AG10803 (cell line): ENCODE results near the gene VOPP1.
"Not testable (repeated sequence)": the region's sequence is repeated elsewhere in the genome, so short reads cannot be mapped to it uniquely, and the experiment has no call there.

Experiments used
- DNase-seq: peaks from one replicate; pipeline ENCODE4 v3.0.0; 2010; ENCODE audit warnings: low read depth
- H3K4me3 ChIP-seq: 2 replicates; pipeline ENCODE4 v1.5.1; 2011; ENCODE audit warnings: mild to moderate bottlenecking, low read length, control low read depth
- TF ChIP-seq, protein P1 (sequence below): conservative IDR thresholded peaks from 2 replicates; pipeline ENCODE4 v1.5.1; 2011; ENCODE audit warnings: mild to moderate bottlenecking, low read length, control low read depth, inconsistent platforms

Gene VOPP1

DNA sequence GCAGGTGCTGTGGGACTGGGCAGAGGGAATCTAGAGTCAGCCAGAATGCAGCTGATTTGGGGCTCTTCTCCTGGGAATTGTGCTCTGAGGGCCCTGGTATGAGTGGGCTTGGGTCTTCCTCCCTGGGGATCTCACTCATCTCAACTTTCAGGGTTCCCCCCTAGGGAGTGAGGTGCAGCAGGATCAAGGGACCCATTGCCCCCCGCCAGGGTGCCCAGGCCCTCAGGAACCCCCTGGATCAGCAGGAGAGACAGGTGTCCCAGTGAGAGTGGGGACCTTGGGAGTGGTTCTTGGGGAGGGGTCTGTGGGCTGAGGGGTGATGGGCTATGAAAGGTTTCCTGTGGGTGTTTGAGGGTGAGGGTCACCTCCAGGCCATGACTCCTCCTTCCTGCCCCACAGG lies 17.6 kb upstream of the VOPP1 start:
- no peak for DNase-seq
- H3K4me3 ChIP-seq = no peak overlapping the region
- TF ChIP-seq, protein P1, sequence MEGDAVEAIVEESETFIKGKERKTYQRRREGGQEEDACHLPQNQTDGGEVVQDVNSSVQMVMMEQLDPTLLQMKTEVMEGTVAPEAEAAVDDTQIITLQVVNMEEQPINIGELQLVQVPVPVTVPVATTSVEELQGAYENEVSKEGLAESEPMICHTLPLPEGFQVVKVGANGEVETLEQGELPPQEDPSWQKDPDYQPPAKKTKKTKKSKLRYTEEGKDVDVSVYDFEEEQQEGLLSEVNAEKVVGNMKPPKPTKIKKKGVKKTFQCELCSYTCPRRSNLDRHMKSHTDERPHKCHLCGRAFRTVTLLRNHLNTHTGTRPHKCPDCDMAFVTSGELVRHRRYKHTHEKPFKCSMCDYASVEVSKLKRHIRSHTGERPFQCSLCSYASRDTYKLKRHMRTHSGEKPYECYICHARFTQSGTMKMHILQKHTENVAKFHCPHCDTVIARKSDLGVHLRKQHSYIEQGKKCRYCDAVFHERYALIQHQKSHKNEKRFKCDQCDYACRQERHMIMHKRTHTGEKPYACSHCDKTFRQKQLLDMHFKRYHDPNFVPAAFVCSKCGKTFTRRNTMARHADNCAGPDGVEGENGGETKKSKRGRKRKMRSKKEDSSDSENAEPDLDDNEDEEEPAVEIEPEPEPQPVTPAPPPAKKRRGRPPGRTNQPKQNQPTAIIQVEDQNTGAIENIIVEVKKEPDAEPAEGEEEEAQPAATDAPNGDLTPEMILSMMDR = no peak

DNA sequence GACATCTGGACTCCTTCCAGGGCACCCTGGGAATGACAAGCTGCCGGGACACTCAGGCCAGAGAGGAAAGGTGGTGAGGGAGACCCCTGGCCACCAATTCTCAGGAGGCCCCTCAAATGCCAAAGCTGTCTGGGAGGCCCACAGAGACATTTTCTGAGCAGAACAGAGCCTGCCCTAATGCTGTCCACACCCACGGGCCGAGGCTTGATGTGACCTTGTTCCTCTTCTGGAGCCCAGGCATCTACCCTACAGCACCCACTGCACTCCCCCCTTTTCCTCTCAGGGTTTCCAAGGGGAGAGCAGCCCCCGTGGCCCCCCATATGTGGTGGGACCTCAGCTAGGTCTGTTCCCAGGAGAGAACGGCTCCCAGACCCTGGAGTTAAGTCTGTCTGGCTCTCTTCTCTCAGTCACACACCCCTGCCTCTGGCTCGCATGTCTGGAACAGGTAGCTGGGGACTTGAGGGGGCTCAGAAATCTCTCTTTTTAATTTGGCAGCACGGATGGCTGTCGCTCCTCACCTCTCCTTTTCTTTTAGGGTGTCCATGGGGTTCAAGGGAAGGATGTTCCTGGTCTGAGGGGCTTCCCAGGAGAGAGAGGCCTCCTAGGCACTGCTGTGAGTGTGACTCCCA lies 16.8 kb upstream of the VOPP1 start:
- DNase-seq = no peak
- H3K4me3 ChIP-seq = no peak overlapping the region
- TF ChIP-seq, protein P1 = no peak

DNA sequence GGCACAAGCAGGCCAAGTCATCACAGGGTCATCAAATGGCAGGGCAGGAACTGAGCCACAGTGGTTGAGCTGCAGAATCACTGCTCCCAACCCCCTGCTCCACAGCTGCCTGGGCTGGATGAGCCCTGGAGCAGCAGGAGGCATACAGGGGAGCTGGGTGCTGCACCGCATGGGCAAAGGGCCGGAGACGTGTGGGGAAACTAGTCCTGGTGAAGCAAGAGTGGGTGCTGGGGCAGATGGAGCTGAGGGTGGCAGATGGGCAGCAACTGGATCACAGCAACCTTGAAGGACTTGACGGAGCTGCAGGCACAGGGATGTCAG lies 16.0 kb upstream of the VOPP1 start:
- H3K4me3 ChIP-seq = no peak overlapping the region
- TF ChIP-seq, protein P1 = no peak
- DNase-seq = no peak

DNA sequence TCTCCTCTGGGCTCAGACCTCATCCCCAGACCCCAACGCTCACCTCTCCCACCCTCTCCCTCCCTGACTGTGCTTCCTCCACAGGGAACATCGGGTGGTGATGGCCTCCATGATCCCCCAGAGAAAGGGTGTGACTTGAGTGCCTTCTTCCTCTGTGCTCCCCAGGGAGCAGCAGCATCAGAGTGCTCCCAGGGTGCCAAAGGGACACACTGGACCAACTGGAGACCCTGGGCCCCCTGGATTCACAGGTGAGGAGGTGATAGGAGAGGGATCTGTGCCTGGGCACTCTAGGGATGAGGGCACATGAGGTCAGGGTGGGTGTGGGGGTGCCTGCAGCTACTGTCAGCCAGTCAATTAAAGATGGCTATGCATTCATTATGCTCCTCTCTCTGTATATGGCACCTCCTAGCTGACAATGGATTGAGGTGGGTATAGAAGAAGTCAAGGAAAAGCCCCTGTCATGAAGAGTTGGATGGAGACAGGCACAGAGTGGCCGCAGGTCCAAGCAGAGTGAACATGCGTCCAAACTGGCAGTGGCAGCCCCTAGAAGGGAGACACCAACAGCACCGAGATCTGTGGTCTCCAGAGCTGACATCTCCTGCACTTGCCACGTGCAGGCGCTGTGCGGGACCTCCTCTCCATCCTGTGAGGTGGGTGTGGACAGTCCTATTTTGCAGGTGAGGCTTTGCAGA lies 15.5 kb upstream of the VOPP1 start:
- TF ChIP-seq, protein P1 = no peak
- DNase-seq = no peak
- H3K4me3 ChIP-seq = no peak overlapping the region

DNA sequence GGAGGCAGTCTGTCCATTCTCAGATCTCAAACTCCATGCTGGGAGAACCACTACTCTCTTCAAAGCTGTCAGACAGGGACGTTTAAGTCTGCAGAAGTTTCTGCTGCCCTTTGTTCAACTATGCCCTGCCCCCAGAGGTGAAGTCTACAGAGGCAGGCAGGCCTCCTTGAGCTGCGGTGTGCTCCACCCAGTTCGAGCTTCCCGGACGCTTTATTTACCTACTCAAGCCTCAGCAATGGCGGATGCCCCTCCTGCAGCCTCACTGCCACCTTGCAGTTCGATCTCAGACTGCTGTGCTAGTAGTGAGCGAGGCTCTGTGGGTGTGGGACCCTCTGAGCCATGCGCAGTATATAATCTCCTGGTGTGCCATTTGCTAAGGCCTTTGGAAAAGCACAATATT lies 10.4 kb upstream of the VOPP1 start:
- not testable (repeated sequence) for H3K4me3 ChIP-seq, DNase-seq

DNA sequence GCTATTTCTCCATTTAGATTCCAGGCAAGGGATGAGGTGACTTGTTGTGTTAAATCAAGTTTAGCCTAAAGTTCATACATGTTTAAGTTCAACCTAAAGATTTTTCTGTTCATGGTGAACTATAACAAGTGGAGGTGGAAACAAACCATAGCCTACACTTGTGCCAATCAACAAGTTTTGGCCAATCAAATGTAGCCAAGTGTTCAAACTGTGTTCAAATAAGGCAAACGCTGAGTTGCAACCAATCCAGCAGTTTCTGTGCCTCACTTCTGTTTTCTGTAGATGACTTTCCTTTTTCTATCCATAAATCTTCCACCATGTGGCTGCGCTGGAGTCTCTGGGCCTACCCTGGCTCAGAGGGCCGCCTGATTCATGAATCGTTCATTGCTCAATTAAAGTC lies 4.5 kb upstream of the VOPP1 start:
- TF ChIP-seq, protein P1 = no peak
- no peak overlapping the region for H3K4me3 ChIP-seq
- no peak for DNase-seq

DNA sequence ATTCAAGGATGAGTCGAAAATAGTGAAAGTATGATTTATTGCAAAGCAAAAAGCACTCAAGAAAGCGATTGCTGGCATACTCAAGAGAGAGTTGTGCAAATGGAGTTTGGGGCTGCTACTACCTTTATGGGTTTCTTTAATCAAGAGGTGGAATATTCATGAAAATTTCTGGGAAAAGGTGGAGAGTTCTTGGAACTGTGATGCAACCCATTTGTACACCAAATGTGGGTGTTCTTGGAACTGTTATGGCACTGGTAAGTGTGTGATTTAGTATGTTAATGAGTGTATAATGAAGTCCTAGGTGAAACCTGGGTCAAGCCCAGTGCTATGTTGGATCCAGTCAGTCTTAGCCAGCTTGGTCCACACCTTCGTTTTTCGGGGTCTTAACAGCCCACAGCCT lies 3.4 kb upstream of the VOPP1 start:
- H3K4me3 ChIP-seq = no peak overlapping the region
- TF ChIP-seq, protein P1 = no peak
- DNase-seq = no peak
